CD14-positive monocyte (primary cell): ENCODE data around the gene OSBPL8. TPM values are rescaled to one million over a fixed set of nuclear protein-coding genes. Genes with fewer than 3 reads are reported as not detected.

Experiments
- DNase-seq, 3 donors: peaks; one replicate each; pipeline ENCODE4 v3.0.0-alpha.2; 2011 to 2022
- H2AFZ ChIP-seq: 2 replicates; pipeline ENCODE4 v1.6.0; 2012; ENCODE audit warnings: mild to moderate bottlenecking, low read depth, low read length, inconsistent platforms; ENCODE audit not compliant: insufficient read depth, poor library complexity, severe bottlenecking
- H3K27ac ChIP-seq, 2 donors: 1 replicate in 1 of 2; 2 replicates in 1 of 2; pipeline ENCODE4 v1.5.1; 2012 to 2013; ENCODE audit warnings: low read length in 2 of 2, control low read depth in 1 of 2, inconsistent platforms in 1 of 2, low read depth in 1 of 2, mild to moderate bottlenecking in 1 of 2
- H3K27me3 ChIP-seq, 2 donors: one replicate each; pipeline versions ENCODE4 v1.6.0 to v1.6.1; 2011 to 2013; ENCODE audit warnings: low read length in 2 of 2; ENCODE audit not compliant: control insufficient read depth in 2 of 2, insufficient read depth in 2 of 2
- H3K36me3 ChIP-seq, 2 donors: replicated peaks in 1 of 2; 1 replicate in 1 of 2; 2 replicates in 1 of 2; pipeline versions ENCODE4 v1.5.1 to v1.6.1; 2012 to 2013; ENCODE audit warnings: low read length in 2 of 2, control low read depth in 1 of 2, inconsistent platforms in 1 of 2, mild to moderate bottlenecking in 1 of 2; ENCODE audit not compliant: insufficient read depth in 2 of 2, control insufficient read depth in 1 of 2
- H3K4me1 ChIP-seq, 2 donors: 1 replicate in 1 of 2; 2 replicates in 1 of 2; pipeline versions ENCODE4 v1.5.1 to v1.6.1; 2012 to 2013; ENCODE audit warnings: low read length in 2 of 2, control low read depth in 1 of 2, inconsistent platforms in 1 of 2, mild to moderate bottlenecking in 1 of 2, moderate library complexity in 1 of 2; ENCODE audit not compliant: insufficient read depth in 2 of 2, control insufficient read depth in 1 of 2
- H3K4me2 ChIP-seq: replicated peaks from 2 replicates; pipeline ENCODE3; 2012; ENCODE audit warnings: low read length, moderate library complexity, mild to moderate bottlenecking; ENCODE audit not compliant: poor library complexity, severe bottlenecking; ENCODE audit errors: extremely low read depth
- H3K4me3 ChIP-seq, 3 experiments: fragments of 200-600 bp in 1 of 3; sonication (generic) in 1 of 3; replicated peaks in 1 of 3; 1 replicate in 2 of 3; 2 replicates in 1 of 3; pipeline ENCODE4 v1.5.1; 2011 to 2013; ENCODE audit warnings: low read length in 3 of 3, mild to moderate bottlenecking in 3 of 3, control low read depth in 2 of 3, low read depth in 2 of 3, inconsistent platforms in 1 of 3, moderate library complexity in 1 of 3
- H3K79me2 ChIP-seq: 2 replicates; pipeline ENCODE4 v1.6.0; 2012; ENCODE audit warnings: mild to moderate bottlenecking, control low read depth, inconsistent platforms, low read length, moderate library complexity; ENCODE audit not compliant: insufficient read depth
- H3K9ac ChIP-seq: 2 replicates; pipeline ENCODE4 v1.6.0; 2017; ENCODE audit warnings: low read length, mild to moderate bottlenecking; ENCODE audit not compliant: insufficient read depth, poor library complexity, severe bottlenecking
- H3K9me3 ChIP-seq, 2 donors: replicated peaks in 1 of 2; 1 replicate in 1 of 2; 2 replicates in 1 of 2; pipeline versions ENCODE4 v1.5.1 to v1.6.1; 2012 to 2013; ENCODE audit warnings: low read length in 2 of 2, control low read depth in 1 of 2; ENCODE audit not compliant: control insufficient read depth in 1 of 2, insufficient read depth in 1 of 2
- H4K20me1 ChIP-seq: 2 replicates; pipeline ENCODE4 v1.6.0; 2012; ENCODE audit warnings: mild to moderate bottlenecking, low read length, control low read depth, moderate library complexity; ENCODE audit not compliant: insufficient read depth
- H3K27ac Mint-ChIP-seq, 7 donors: one replicate each; pipeline ENCODE4 v1.8.0; 2020; ENCODE audit warnings: mild to moderate bottlenecking in 7 of 7, mixed read lengths in 7 of 7, moderate library complexity in 6 of 7, inconsistent platforms in 2 of 7
- H3K27me3 Mint-ChIP-seq, 3 donors: one replicate each; pipeline ENCODE4 v1.8.0; 2021 to 2022; ENCODE audit warnings: low read depth in 3 of 3, mild to moderate bottlenecking in 3 of 3, mixed read lengths in 3 of 3, moderate library complexity in 3 of 3, inconsistent platforms in 1 of 3
- H3K36me3 Mint-ChIP-seq, 2 donors: one replicate each; pipeline ENCODE4 v1.8.0; 2020; ENCODE audit warnings: mixed read lengths in 2 of 2, inconsistent platforms in 1 of 2, mild to moderate bottlenecking in 1 of 2
- H3K4me1 Mint-ChIP-seq: one replicate; pipeline ENCODE4 v1.8.0; 2020; ENCODE audit warnings: mild to moderate bottlenecking, mixed read lengths
- H3K4me3 Mint-ChIP-seq, 2 donors: one replicate each; pipeline ENCODE4 v1.8.0; 2020; ENCODE audit warnings: mild to moderate bottlenecking in 2 of 2, mixed read lengths in 2 of 2, moderate library complexity in 1 of 2
- H3K9me3 Mint-ChIP-seq, 7 donors: one replicate each; pipeline ENCODE4 v1.8.0; 2020 to 2022; ENCODE audit warnings: mixed read lengths in 7 of 7, mild to moderate bottlenecking in 6 of 7, moderate library complexity in 6 of 7, inconsistent platforms in 2 of 7
- CTCF ChIP-seq: fragments of 200-600 bp; IDR thresholded peaks from one replicate; pipeline ENCODE4 v1.8.0; 2022; ENCODE audit warnings: antibody characterized with exemption, mild to moderate bottlenecking
- WGBS: methylation state at CpG from one replicate; pipeline ENCODE4 v1.1.5; 2013; ENCODE audit warnings: missing lambda C conversion rate; ENCODE audit not compliant: insufficient coverage; 5-methylcytosine and 5-hydroxymethylcytosine counted together
- intact Hi-C, 2 donors: fragments of 100-400 bp; cut with micrococcal nuclease; formaldehyde crosslinking; loops; one replicate each; pipeline versions ENCODE4 v1.15.0 to v1.15.1; 2023
- polyA plus RNA-seq, 3 donors: library from polyadenylated mRNA; depleted of rRNA in 1 of 3; unstranded in 2 of 3; stranded (reverse) in 1 of 3; fragments of 300-500 nt in 2 of 3; fragments of >200 nt in 1 of 3; fragmentation: Illumina TruSeq in 2 of 3; gene quantifications; 1 replicate in 2 of 3; 2 replicates in 1 of 3; pipeline ENCODE4 v1.2.3, GENCODE V29; 2012 to 2021

Gene OSBPL8
- polyA plus RNA-seq, 3 donors: 25.3 to 167 (median 147) TPM

GRCh38 chr12:76549131-76549530 is 10.4 kb downstream of the OSBPL8 start:
- Histone ChIP-seq H3K79me2 (peaks cover 100% of the 10 kb centered on the region), H3K9ac (no peak overlapping the region), H4K20me1 (peaks cover 100% of the 10 kb centered on the region), H3K27me3 (no peaks in the 10 kb centered on the region), H3K4me3 (no peak overlapping the region), H3K4me2 (no peak overlapping the region), H3K27ac (no peak overlapping the region), H3K9me3 (no peaks in the 10 kb centered on the region), H3K4me1 (peaks cover 2 to 31% of the 10 kb centered on the region in 2 donors), H2AFZ (no peak overlapping the region), H3K36me3 (no peaks in the 10 kb centered on the region)
- no peak for TF ChIP-seq CTCF
- DNase-seq: no peak
- Mint-ChIP-seq H3K4me1 (peaks cover 53% of the 10 kb centered on the region), H3K27ac (peak overlapping the region in 2 of 7 donors; percentile 8), H3K27me3 (no peaks in the 10 kb centered on the region), H3K4me3 (no peak overlapping the region), H3K9me3 (no peaks in the 10 kb centered on the region), H3K36me3 (peaks cover 6 to 14% of the 10 kb centered on the region in 2 donors)
- intact Hi-C loops: no loop called here
- WGBS: 100% methylated on average over 3 of the region's 4 CpGs

GRCh38 chr12:76548222-76548837 is 11.2 kb downstream of the OSBPL8 start:
- Histone ChIP-seq H3K27me3 (no peaks in the 10 kb centered on the region), H3K79me2 (peaks cover 100% of the 10 kb centered on the region), H3K9ac (no peak overlapping the region), H3K4me2 (no peak overlapping the region), H3K27ac (no peak overlapping the region), H2AFZ (no peak overlapping the region), H3K36me3 (no peaks in the 10 kb centered on the region), H3K4me1 (peaks cover 3 to 29% of the 10 kb centered on the region in 2 donors), H3K9me3 (no peaks in the 10 kb centered on the region), H3K4me3 (no peak overlapping the region), H4K20me1 (peaks cover 100% of the 10 kb centered on the region)
- Mint-ChIP-seq H3K36me3 (peaks cover 6 to 11% of the 10 kb centered on the region in 2 donors), H3K4me1 (peaks cover 53% of the 10 kb centered on the region), H3K4me3 (no peak overlapping the region), H3K27ac (peak overlapping the region in 1 of 7 donors; percentile 8), H3K9me3 (no peaks in the 10 kb centered on the region), H3K27me3 (no peaks in the 10 kb centered on the region)
- TF ChIP-seq CTCF: no peak
- intact Hi-C loops: no loop called here
- 100% methylated on average over 1 of the region's 3 CpGs for WGBS
- no peak for DNase-seq
